Gastrocnemius medialis (tissue), 4 donors: ENCODE data around the gene DUS1L.

ENCODE experiments used
- CTCF ChIP-seq, 5 experiments: fragments of 450-650 bp in 3 of 5; fragments of 200-600 bp in 2 of 5; sonication (generic) in 2 of 5; IDR thresholded peaks in 4 of 5; conservative IDR thresholded peaks in 1 of 5; 1 replicate in 4 of 5; 2 replicates in 1 of 5; pipeline ENCODE4 v1.5.1; 2016 to 2019; ENCODE audit warnings: antibody characterized with exemption in 5 of 5, mild to moderate bottlenecking in 3 of 5, moderate library complexity in 3 of 5
- POLR2A ChIP-seq, 2 donors: fragments of 450-650 bp; IDR thresholded peaks; one replicate each; pipeline ENCODE4 v1.6.1; 2017; ENCODE audit warnings: antibody characterized with exemption in 2 of 2, mild to moderate bottlenecking in 2 of 2, moderate library complexity in 2 of 2

- TF ChIP-seq CTCF (IDR thresholded peaks at IDR 0.05 in 4 of 5, conservative IDR thresholded peaks at IDR 0.05 in 1 of 5) (no peak), POLR2A (IDR thresholded peaks at IDR 0.05) (no peak)
These were observed 15.3 kb upstream of the DUS1L start for GRCh38 chr17:82080789-82081464.
